ENCODE results near the gene NR6A1. TPM values are rescaled to one million over a fixed set of nuclear protein-coding genes. Genes with fewer than 3 reads are reported as not detected.
A peak's percentile ranks its signal among the peaks of the same experiment; 100 is the strongest.

The NR6A1 gene
- total and polyA plus RNA-seq, 2 of the 13 experiments (the other 11 are each of a cell fraction or from before 2014, with no cell fraction given): 28.1 to 31.5 TPM

GRCh38 chr9:124665391-124666058 lies 105.6 kb downstream of the NR6A1 start (continued):
- no peak for TF ChIP-seq U2AF1 (optimal IDR thresholded peaks at IDR 0.05; ENCODE audit: low read depth, low read length)
- TF ChIP-seq ZNF614 (CRISPR knock-in tag; IDR thresholded peaks at IDR 0.05; ENCODE audit: borderline replicate concordance): 0 out of 2 replicates have a peak, but pooled peaks have one; percentile 12
- no peak for TF ChIP-seq GATAD1 (CRISPR knock-in tag; IDR thresholded peaks at IDR 0.05)
- no peak for TF ChIP-seq NR2F1 (CRISPR knock-in tag; IDR thresholded peaks at IDR 0.05)
- TF ChIP-seq HNRNPLL (IDR thresholded peaks at IDR 0.05; ENCODE audit: low read depth, low read length, poor library complexity, severe bottlenecking): no peak
- TF ChIP-seq FOXP1 (IDR thresholded peaks at IDR 0.05): peak; percentile 80
- peak; percentile 80 for TF ChIP-seq FOXP1 (CRISPR knock-in tag; IDR thresholded peaks at IDR 0.05)
- TF ChIP-seq ZNF549 (CRISPR knock-in tag; IDR thresholded peaks at IDR 0.05): no peak
- peak; percentile 85 for TF ChIP-seq ARID3A (IDR thresholded peaks at IDR 0.05; ENCODE audit: low read depth, low read length)
- TF ChIP-seq ZBTB7B (CRISPR knock-in tag; IDR thresholded peaks at IDR 0.05): no peak
- TF ChIP-seq ZNF333 (CRISPR knock-in tag; IDR thresholded peaks at IDR 0.05; ENCODE audit: borderline replicate concordance): no peak
- TF ChIP-seq LBX2 (CRISPR knock-in tag; IDR thresholded peaks at IDR 0.05; ENCODE audit: borderline replicate concordance): no peak
- TF ChIP-seq PAXIP1 (CRISPR knock-in tag; conservative IDR thresholded peaks at IDR 0.05): peak; percentile 90
- no peak for TF ChIP-seq ZNF709 (CRISPR knock-in tag; IDR thresholded peaks at IDR 0.05)
- no peak for TF ChIP-seq JDP2 (CRISPR knock-in tag; IDR thresholded peaks at IDR 0.05; ENCODE audit: borderline replicate concordance)
- no peak for TF ChIP-seq ZNF207 (IDR thresholded peaks at IDR 0.05; ENCODE audit: borderline replicate concordance)
- TF ChIP-seq SUZ12 (IDR thresholded peaks at IDR 0.05; ENCODE audit: low read depth, low read length): no peak
- TF ChIP-seq DZIP1 (CRISPR knock-in tag; IDR thresholded peaks at IDR 0.05): no peak
- TF ChIP-seq ZSCAN25 (CRISPR knock-in tag; IDR thresholded peaks at IDR 0.05): no peak
